Thyroid gland (tissue), 4 donors: ENCODE measurements around the gene BCO1. TPM values are rescaled to one million over a fixed set of nuclear protein-coding genes. Genes with fewer than 3 reads are reported as not detected.

Experiments used
- DNase-seq, 2 donors: peaks; one replicate each; pipeline ENCODE4 v3.0.0-alpha.2; 2019
- H3K27ac ChIP-seq, 3 donors: fragments of 200-600 bp; sonication (generic); 1 replicate in 2 of 3; 2 replicates in 1 of 3; pipeline ENCODE4 v1.5.1; 2016 to 2019; ENCODE audit warnings: mild to moderate bottlenecking in 1 of 3, moderate library complexity in 1 of 3
- H3K27me3 ChIP-seq: fragments of 200-600 bp; sonication (generic); one replicate; pipeline ENCODE4 v1.5.1; 2019
- H3K36me3 ChIP-seq, 2 donors: fragments of 200-600 bp; sonication (generic); one replicate each; pipeline ENCODE4 v1.5.1; 2016 to 2019
- H3K4me1 ChIP-seq, 2 donors: fragments of 200-600 bp; sonication (generic); one replicate each; pipeline ENCODE4 v1.5.1; 2017 to 2019
- H3K4me3 ChIP-seq, 3 donors: fragments of 200-600 bp; sonication (generic); replicated peaks in 1 of 3; 1 replicate in 2 of 3; 2 replicates in 1 of 3; pipeline ENCODE4 v1.5.1; 2016; ENCODE audit warnings: mild to moderate bottlenecking in 1 of 3
- H3K9me3 ChIP-seq: fragments of 200-600 bp; sonication (generic); one replicate; pipeline ENCODE4 v1.5.1; 2017
- CTCF ChIP-seq, 6 experiments: fragments of 200-600 bp in 3 of 6; fragments of 450-650 bp in 3 of 6; sonication (generic) in 3 of 6; IDR thresholded peaks; one replicate each; pipeline ENCODE4 v1.5.1; 2016 to 2019; ENCODE audit warnings: antibody characterized with exemption in 6 of 6, mild to moderate bottlenecking in 2 of 6, inconsistent platforms in 1 of 6, moderate library complexity in 1 of 6
- POLR2A ChIP-seq, 2 donors: fragments of 450-650 bp; IDR thresholded peaks; one replicate each; pipeline ENCODE4 v1.6.1; 2017; ENCODE audit warnings: antibody characterized with exemption in 2 of 2, mild to moderate bottlenecking in 2 of 2, moderate library complexity in 1 of 2
- WGBS, 2 donors: methylation state at CpG; one replicate each; pipeline ENCODE4 v1.1.5; 2017; 5-methylcytosine and 5-hydroxymethylcytosine counted together
- intact Hi-C: fragments of 100-400 bp; cut with DNase I; formaldehyde crosslinking; loops from one replicate; pipeline ENCODE4 v1.15.1; 2023
- total RNA-seq, 4 donors: library from RNA; depleted of rRNA; stranded (reverse); fragments of >200 nt; gene quantifications; one replicate each; pipeline ENCODE4 v1.2.3, GENCODE V29; 2016

BCO1 gene
- total RNA-seq, 4 donors from 2014 or later, result 0.22 TPM; not detected in 3

- WGBS, 2 donors, result 74 to 78% methylated on average over 4 of the region's 4 CpGs
- intact Hi-C loops, result no loop called here
- no peak overlapping the region for H3K4me3 ChIP-seq
Observed at GRCh38 chr16:81201267-81201666, 37.2 kb upstream of the BCO1 start.

GRCh38 chr16:81204798-81205680, 33.5 kb upstream of the BCO1 start:
- Histone ChIP-seq H3K4me3 (no peak overlapping the region), H3K9me3 (no peaks in the 10 kb centered on the region), H3K4me1 (no peaks in the 10 kb centered on the region), H3K36me3 (no peaks in the 10 kb centered on the region), H3K27ac (no peak overlapping the region), H3K27me3 (no peaks in the 10 kb centered on the region)
- WGBS, 2 donors, result 29 to 35% methylated on average over 14 of the region's 14 CpGs
- TF ChIP-seq CTCF (IDR thresholded peaks at IDR 0.05), result peak; percentile 25 to 77 (median 66)
- no peak for TF ChIP-seq POLR2A (IDR thresholded peaks at IDR 0.05)
- peak in 1 of 2 donors; percentile 49 for DNase-seq
- intact Hi-C loops, result loop anchor here (5.0 kb wide), 1 partner anchor 532 kb away; no protein-coding TSS in a partner anchor

More at GRCh38 chr16:81201267-81201666, 37.2 kb upstream of the BCO1 start:
- no peak for DNase-seq
- Histone ChIP-seq H3K27me3 (no peaks in the 10 kb centered on the region), H3K36me3 (no peaks in the 10 kb centered on the region), H3K4me1 (no peaks in the 10 kb centered on the region), H3K9me3 (no peaks in the 10 kb centered on the region), H3K27ac (no peak overlapping the region)
- no peak for TF ChIP-seq POLR2A (IDR thresholded peaks at IDR 0.05)
- no peak for TF ChIP-seq CTCF (IDR thresholded peaks at IDR 0.05)

DNA sequence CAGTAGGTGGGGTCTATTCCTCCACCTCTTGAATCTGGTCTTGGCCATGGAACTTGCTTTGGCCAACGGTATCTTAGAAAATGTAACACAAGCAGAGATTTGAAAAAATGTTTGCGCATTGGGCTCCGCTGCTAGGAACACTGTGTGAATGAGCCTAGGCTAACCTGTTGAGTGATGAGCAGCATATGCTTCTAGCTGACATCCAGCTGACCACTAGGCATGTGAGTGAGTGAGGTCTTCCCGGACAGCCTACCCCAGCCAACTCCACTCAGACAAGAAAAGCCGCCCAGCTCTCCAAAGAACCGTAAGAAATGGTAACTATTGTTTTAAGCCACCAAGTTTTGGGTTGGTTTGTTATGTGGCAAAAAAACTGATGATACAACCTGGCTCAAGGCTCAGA, 31.4 kb upstream of the BCO1 start:
- intact Hi-C loops, result loop anchor here (5.0 kb wide), 1 partner anchor 530 kb away; no protein-coding TSS in a partner anchor
- 60% methylated on average over 4 to 5 of the region's 6 CpGs for WGBS, 2 donors

DNA sequence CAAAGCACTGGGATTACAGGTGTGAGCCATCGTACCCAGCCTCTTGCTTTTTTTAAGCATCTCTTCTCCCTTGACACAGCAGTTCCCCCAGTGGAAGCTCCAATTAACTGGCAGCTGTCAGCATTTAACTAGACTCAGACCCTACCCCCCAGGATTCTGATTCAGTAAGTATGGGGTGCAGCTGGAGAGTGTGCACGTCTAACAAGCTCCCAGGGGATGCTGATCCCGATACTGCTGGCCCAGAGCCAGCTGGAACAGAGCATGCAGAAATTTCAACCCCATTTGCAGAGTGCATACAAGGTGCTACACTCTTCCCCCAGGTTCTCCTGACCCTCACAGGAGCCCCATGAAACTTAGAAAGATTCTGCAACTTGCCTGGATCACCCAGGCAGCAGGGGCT, 27.7 kb upstream of the BCO1 start:
- no peak overlapping the region for H3K27ac ChIP-seq
- no peaks in the 10 kb centered on the region for H3K9me3 ChIP-seq
- no peak overlapping the region for H3K4me3 ChIP-seq
- 35 to 39% methylated on average over 3 of the region's 3 CpGs for WGBS, 2 donors
- DNase-seq, result no peak
- no peaks in the 10 kb centered on the region for H3K36me3 ChIP-seq
- H3K4me1 ChIP-seq, result no peaks in the 10 kb centered on the region
- TF ChIP-seq CTCF (IDR thresholded peaks at IDR 0.05) (no peak), POLR2A (IDR thresholded peaks at IDR 0.05) (no peak)
- no peaks in the 10 kb centered on the region for H3K27me3 ChIP-seq
- intact Hi-C loops, result no loop called here

More for the DNA sequence above, 31.4 kb upstream of the BCO1 start:
- Histone ChIP-seq H3K4me3 (no peak overlapping the region), H3K36me3 (no peaks in the 10 kb centered on the region), H3K27ac (no peak overlapping the region), H3K9me3 (no peaks in the 10 kb centered on the region), H3K4me1 (no peaks in the 10 kb centered on the region), H3K27me3 (no peaks in the 10 kb centered on the region)
- TF ChIP-seq CTCF (IDR thresholded peaks at IDR 0.05), result no peak
- TF ChIP-seq POLR2A (IDR thresholded peaks at IDR 0.05), result no peak
- no peak for DNase-seq

DNA sequence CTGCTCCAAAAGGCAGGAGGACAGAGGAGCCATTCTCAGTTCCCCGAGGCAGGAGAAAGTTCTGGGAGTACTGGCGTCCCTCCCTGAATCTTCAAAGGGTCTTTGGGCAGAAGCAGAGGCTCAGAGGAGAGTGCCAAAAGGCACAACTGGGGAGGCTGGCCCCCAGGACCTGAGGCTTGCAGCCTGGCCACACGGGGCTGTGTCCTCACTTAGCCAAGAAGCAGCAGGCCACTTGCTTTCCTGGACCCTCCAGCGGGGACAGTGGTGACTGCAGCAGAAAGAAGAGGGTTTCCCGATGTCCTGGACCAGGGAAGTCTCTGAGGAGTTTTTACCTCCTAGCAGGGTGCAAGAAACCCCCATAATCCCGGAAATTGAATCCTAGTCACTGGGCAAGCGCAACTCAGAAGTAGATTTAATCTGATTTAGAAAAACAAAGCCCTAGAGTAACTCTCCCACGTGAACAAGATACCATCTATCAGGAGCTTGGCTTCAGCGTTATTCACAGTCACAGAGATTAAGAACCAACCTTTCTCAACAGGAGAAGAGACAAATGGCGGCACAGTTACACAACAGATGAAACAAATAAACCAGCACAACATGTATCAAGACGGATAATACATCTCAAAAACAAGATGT, 25.5 kb upstream of the BCO1 start:
- Histone ChIP-seq H3K36me3 (no peaks in the 10 kb centered on the region), H3K4me3 (no peak overlapping the region), H3K27me3 (no peaks in the 10 kb centered on the region), H3K9me3 (no peaks in the 10 kb centered on the region), H3K27ac (no peak overlapping the region), H3K4me1 (no peaks in the 10 kb centered on the region)
- WGBS, 2 donors, result 46 to 56% methylated on average over 9 to 11 of the region's 11 CpGs
- TF ChIP-seq POLR2A (IDR thresholded peaks at IDR 0.05) (no peak), CTCF (IDR thresholded peaks at IDR 0.05) (no peak)
- DNase-seq, result no peak
- intact Hi-C loops, result no loop called here
